Activated naive CD4-positive, alpha-beta T cell treated with Interleukin-2 at 50 U/mL for 16 hours (primary cell): Measurements from ENCODE around the gene TMPRSS3.

Source experiments
- DNase-seq: peaks from one replicate; pipeline ENCODE4 v3.0.0-alpha.2; 2020

Gene TMPRSS3

GRCh38 chr21:42387164-42387563 is 8.7 kb downstream of the TMPRSS3 start:
- no peak for DNase-seq

DNA sequence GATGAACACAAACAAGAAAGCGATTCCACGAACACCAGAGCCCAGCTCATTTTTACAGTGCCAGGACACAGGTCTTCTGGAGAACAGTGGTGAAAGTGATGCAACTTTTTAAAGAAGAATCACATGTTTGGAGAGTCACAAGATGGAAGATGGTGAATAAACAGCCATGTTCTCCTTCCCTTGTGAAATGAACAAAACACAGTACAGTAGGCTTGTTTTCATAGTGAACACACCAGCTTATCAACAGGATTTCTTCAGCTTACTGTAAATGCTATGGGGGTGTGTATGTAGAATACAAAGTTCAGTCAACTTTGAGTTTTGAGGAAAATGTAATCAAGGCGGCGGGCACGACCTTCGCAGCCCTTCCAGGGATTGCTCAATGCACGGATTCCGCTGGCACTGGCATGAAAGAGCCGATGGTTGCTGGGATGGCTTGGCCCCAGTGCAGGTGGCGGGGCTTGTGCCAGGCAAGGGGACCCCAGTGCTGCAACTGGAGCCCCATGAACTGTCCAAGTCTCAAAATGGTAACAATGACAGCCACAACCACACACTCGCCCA is 9.7 kb downstream of the TMPRSS3 start:
- DNase-seq: no peak

DNA sequence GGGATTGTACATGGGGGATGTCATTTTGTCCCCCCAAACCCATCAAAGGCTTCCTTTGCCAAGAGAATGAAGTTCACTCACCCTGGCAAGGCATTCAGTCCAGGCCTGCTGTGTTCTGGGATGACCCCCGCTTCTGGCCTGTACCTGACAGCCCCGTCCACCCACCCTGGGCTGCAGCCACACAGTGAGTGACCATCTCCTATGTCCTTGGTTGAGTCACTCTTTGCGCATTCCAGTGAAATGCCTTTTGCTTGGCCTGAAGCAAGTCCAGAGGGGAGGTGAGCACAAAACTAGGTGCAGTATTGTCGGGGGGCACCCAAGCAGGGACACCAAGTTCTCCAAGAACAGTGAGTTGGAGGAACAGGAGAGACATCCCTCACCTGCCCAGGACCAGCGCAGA is 10.2 kb downstream of the TMPRSS3 start:
- no peak for DNase-seq

DNA sequence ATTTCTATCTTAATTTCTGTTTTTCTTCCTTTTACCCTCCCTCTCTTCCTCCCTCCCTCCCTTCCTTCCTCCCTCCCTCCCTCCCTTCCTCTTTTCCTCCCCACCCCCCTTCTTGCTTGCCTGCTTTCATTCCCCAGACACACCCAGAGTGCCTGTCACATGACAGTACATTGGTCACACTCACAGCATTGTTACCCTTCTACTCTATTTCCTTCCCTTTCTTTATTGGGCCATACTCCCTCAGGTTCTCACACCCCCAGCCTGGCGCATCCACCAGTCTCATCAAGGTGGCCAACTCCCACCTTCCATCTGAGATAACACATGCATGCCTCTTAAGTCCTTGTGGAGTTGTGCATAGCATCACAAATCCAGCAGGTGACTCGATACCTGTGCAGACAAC is 10.9 kb downstream of the TMPRSS3 start:
- no peak for DNase-seq

- no peak for DNase-seq
These were observed 11.5 kb downstream of the TMPRSS3 start for GRCh38 chr21:42384156-42384945.

GRCh38 chr21:42383331-42383730 is 12.5 kb downstream of the TMPRSS3 start:
- DNase-seq: no peak

- DNase-seq: no peak
These were observed 12.9 kb downstream of the TMPRSS3 start for GRCh38 chr21:42382915-42383314.

DNA sequence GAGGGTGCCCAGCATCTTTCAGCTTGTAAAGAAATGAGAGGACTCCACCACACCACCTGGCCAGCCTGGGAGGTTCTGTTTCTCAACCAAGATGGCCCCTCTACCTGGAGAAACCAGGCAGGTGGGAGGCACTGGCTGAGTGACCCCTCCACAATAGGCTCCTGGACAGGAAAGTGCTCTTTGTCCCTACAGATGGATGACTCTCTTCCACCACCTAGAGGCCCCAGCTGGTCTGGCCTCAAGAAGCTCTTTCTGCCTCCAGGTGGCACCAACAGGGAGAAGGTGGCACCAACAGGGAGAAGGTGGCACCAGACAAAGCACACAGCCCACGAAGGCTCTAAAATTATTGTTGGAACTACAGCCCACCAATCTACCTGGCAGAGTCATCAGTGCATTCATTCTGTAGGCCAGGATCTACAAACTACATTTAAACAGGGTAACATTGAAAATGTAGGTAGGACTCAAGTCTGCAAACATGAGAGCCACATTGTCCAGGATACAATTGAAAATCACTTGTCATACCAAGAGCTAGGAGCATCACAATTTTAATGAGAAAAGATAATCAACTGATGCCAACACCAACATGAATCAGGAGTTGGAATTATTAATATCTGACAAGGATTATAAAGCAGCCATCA is 14.4 kb downstream of the TMPRSS3 start:
- DNase-seq: peak; percentile 35

- DNase-seq: no peak
These were observed 16.2 kb downstream of the TMPRSS3 start for GRCh38 chr21:42379426-42380215.

GRCh38 chr21:42378418-42378817 is 17.4 kb downstream of the TMPRSS3 start:
- no peak for DNase-seq

DNA sequence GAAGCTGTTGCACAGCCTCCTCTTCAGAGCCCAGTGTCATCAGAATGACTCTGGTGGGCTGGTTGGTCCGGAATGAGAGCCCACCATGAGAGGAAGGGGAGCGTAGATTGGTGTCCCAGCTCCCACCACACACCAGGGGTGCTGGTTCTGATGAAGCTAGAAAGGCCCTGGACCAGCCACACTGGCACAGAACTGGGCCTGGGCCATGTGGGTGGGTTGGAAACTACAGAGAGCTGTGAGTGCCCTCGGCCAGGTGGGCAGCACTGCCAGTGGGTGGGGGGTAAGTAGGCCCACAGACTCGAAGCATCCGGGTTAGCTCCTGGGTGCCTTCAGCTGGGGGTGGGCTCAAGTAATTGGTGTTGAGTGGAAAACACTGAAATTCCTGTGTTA is 17.9 kb downstream of the TMPRSS3 start:
- DNase-seq: no peak

DNA sequence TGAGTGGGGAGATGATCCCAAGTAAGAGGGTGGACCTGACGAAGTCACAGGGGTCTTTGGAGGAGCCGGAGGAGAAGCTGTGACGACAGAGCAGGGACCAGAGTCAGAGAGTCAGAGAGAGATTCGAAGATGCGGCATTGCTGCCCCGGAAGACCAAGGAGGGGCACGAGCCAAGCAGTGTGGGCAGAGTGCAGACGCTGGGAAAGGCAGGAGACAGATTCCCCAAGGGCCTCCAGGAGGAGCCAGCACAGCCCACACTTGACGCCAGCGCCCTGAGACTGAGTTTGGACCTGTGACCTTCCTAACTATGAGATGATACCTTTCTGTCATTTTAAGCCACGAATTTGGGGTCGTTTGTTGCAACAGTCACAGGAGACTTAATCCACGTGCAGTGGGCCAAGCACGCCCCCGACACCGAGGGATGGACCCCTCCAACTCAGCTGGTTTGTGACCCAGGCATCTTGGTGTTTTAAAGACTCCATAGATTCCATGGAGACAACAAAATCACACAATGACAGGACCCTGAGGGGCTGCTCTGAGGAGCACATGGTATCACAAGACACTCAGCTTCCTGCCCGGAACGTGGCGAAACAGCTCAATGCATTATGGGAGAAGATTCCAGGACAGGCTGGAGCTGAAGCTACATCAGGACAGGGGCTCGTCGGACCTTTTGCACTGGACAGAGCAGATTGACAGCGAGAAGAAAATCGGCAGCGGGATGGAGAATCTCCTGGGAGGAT is 18.5 kb downstream of the TMPRSS3 start:
- DNase-seq: no peak

GRCh38 chr21:42376338-42376982 is 19.4 kb downstream of the TMPRSS3 start:
- DNase-seq: no peak

GRCh38 chr21:42375966-42376337 is 19.9 kb downstream of the TMPRSS3 start:
- no peak for DNase-seq

DNA sequence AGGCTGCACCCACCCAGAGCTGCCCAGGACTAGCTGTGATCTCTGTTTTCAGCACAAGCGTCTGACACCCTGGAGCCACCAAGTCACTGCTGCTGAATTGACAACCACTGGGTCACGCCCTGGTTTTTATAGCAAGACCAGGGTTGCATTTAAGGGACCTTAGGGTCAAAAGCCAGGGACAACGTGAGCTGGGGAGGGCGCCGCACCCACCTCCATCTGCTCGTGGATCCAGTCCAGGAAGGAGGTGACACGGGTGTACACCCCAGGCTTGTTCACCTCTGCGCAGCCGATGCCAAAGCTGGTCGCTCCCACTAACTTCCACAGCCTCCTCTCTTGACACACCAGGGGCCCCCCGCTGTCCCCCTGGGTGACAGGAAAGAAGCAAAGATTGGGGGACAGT is 20.3 kb downstream of the TMPRSS3 start:
- DNase-seq: no peak

DNA sequence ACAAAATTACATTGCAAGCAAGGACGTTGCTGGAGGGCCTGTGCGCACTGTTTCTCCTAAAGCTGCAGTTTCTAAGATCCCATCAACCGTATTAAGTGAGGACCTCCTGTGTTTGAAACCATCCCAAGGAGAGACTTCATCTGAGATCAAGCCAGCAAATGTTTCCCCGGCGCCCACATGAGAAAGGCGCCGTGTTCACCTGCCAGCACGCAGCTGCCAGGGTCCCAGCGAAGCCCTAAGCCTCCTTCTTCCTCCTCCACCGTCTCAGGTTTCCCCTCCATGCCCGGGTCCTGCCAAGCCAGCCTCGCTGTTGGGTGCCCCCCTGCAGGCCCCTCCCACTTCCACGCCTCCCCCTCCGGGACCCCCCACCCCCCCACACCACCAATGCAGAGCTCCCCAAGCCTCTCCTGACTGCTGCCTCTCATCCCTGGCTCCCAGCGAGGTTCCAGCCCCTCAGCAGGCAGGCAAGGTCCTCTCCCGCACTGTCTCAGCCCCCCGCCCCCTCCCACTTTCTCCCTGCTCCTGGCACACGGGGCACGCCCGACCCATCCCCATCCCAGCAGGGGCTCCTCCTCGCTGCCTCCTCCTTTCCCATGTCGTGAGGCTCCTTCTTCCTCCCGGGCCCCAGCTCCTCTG is 20.9 kb downstream of the TMPRSS3 start:
- DNase-seq: no peak

DNA sequence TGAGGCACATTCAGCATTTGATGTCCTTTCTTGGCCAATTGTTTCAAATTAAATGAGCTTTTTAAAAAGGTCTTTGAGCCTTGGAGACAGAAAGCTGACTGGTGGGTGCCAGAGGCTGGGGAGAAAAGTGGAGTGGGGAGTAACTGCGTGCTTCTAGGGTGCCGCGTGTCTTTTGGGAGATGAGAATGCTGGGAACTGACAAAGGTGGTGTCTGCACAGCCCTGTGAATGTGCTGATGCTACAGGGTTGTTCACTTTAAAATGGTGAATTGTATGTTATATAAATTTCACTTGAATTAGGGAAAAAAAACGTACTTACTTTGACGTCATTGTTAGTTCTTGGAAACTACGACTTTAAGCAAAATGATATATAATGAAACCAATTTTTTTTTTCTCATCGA is 21.4 kb downstream of the TMPRSS3 start:
- no peak for DNase-seq

GRCh38 chr21:42373908-42374455 is 21.9 kb downstream of the TMPRSS3 start:
- no peak for DNase-seq

GRCh38 chr21:42373196-42373907 is 22.5 kb downstream of the TMPRSS3 start:
- peak; percentile 21 for DNase-seq

DNA sequence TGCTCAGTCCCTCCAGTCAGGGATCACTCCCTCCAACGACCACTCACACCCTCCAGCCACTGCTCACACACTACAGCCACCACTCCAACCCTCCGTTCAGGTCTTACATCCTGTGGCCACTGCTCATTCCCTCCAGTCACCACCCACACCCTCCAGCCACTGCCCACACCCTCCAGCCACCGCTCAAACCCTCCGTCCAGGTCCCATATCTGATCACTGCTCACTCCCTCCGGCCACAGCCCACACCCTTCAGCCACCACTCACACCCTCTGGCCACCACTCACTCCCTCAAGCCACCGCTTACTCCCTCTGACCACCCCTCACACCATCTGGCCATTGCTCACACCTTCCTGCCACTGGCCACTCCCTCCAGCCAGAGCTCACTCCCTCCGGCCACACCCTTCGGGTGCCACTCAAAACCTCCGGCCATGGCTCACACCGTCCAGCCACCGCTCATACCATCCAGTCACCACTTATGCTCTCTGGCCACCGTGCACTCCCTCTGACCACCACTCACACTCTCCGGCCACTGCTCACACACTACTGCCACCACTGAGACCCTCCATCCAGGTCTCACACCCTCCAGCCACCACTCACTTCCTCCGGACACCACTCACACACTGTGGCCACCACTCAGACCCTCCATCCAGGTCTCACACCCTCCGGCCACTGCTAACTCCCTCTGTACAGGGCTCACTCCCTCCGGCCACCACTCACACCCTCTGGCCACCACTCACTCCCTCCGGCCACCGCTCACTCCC is 24.8 kb downstream of the TMPRSS3 start:
- DNase-seq: no peak
